ENCODE measurements around the gene MRI1. TPM values are rescaled to one million over a fixed set of nuclear protein-coding genes. Genes with fewer than 3 reads are reported as not detected.
A peak's percentile ranks its signal among the peaks of the same experiment; 100 is the strongest.

Gene MRI1
- total and polyA plus RNA-seq, 2 experiments from 2014 or later = 12.3 to 44.5 TPM

- DNase-seq (ENCODE audit: low spot score) = peak; percentile 43
- no peak for ATAC-seq
- H3K27ac Mint-ChIP-seq = peak overlapping the region; percentile 98
Observed at GRCh38 chr19:13748169-13748828, 16.0 kb upstream of the MRI1 start.

GRCh38 chr19:13751436-13751835, 12.9 kb upstream of the MRI1 start:
- Mint-ChIP-seq H3K27me3 (ENCODE audit: insufficient read depth, low read depth, poor library complexity) (peaks cover 3% of the 10 kb centered on the region), H3K9me3 (peaks cover 8% of the 10 kb centered on the region)
- TF ChIP-seq STAT1 (IDR thresholded peaks at IDR 0.05; ENCODE audit: unreplicated experiment) (no peak), NANOG (IDR thresholded peaks at IDR 0.05; ENCODE audit: borderline replicate concordance) (no peak), JUNB (IDR thresholded peaks at IDR 0.05; ENCODE audit: unreplicated experiment) (no peak), EZH2 (IDR thresholded peaks at IDR 0.05; ENCODE audit: low read depth, unreplicated experiment) (no peak), ZNF331 (CRISPR knock-in tag; IDR thresholded peaks at IDR 0.05; ENCODE audit: low read depth) (no peak), CREB1 (CRISPR knock-in tag; IDR thresholded peaks at IDR 0.05; ENCODE audit: low read depth) (no peak), ZNF114 (CRISPR knock-in tag; IDR thresholded peaks at IDR 0.05) (no peak)
- TF ChIP-seq, protein P1, sequence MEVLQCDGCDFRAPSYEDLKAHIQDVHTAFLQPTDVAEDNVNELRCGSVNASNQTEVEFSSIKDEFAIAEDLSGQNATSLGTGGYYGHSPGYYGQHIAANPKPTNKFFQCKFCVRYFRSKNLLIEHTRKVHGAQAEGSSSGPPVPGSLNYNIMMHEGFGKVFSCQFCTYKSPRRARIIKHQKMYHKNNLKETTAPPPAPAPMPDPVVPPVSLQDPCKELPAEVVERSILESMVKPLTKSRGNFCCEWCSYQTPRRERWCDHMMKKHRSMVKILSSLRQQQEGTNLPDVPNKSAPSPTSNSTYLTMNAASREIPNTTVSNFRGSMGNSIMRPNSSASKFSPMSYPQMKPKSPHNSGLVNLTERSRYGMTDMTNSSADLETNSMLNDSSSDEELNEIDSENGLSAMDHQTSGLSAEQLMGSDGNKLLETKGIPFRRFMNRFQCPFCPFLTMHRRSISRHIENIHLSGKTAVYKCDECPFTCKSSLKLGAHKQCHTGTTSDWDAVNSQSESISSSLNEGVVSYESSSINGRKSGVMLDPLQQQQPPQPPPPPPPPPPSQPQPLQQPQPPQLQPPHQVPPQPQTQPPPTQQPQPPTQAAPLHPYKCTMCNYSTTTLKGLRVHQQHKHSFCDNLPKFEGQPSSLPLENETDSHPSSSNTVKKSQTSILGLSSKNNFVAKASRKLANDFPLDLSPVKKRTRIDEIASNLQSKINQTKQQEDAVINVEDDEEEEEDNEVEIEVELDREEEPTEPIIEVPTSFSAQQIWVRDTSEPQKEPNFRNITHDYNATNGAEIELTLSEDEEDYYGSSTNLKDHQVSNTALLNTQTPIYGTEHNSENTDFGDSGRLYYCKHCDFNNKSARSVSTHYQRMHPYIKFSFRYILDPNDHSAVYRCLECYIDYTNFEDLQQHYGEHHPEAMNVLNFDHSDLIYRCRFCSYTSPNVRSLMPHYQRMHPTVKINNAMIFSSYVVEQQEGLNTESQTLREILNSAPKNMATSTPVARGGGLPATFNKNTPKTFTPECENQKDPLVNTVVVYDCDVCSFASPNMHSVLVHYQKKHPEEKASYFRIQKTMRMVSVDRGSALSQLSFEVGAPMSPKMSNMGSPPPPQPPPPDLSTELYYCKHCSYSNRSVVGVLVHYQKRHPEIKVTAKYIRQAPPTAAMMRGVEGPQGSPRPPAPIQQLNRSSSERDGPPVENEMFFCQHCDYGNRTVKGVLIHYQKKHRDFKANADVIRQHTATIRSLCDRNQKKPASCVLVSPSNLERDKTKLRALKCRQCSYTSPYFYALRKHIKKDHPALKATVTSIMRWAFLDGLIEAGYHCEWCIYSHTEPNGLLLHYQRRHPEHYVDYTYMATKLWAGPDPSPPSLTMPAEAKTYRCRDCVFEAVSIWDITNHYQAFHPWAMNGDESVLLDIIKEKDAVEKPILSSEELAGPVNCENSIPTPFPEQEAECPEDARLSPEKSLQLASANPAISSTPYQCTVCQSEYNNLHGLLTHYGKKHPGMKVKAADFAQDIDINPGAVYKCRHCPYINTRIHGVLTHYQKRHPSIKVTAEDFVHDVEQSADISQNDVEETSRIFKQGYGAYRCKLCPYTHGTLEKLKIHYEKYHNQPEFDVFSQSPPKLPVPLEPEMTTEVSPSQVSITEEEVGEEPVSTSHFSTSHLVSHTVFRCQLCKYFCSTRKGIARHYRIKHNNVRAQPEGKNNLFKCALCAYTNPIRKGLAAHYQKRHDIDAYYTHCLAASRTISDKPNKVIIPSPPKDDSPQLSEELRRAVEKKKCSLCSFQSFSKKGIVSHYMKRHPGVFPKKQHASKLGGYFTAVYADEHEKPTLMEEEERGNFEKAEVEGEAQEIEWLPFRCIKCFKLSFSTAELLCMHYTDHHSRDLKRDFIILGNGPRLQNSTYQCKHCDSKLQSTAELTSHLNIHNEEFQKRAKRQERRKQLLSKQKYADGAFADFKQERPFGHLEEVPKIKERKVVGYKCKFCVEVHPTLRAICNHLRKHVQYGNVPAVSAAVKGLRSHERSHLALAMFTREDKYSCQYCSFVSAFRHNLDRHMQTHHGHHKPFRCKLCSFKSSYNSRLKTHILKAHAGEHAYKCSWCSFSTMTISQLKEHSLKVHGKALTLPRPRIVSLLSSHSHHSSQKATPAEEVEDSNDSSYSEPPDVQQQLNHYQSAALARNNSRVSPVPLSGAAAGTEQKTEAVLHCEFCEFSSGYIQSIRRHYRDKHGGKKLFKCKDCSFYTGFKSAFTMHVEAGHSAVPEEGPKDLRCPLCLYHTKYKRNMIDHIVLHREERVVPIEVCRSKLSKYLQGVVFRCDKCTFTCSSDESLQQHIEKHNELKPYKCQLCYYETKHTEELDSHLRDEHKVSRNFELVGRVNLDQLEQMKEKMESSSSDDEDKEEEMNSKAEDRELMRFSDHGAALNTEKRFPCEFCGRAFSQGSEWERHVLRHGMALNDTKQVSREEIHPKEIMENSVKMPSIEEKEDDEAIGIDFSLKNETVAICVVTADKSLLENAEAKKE (CRISPR knock-in tag; IDR thresholded peaks at IDR 0.05) = no peak
- TF ChIP-seq, protein P2, sequence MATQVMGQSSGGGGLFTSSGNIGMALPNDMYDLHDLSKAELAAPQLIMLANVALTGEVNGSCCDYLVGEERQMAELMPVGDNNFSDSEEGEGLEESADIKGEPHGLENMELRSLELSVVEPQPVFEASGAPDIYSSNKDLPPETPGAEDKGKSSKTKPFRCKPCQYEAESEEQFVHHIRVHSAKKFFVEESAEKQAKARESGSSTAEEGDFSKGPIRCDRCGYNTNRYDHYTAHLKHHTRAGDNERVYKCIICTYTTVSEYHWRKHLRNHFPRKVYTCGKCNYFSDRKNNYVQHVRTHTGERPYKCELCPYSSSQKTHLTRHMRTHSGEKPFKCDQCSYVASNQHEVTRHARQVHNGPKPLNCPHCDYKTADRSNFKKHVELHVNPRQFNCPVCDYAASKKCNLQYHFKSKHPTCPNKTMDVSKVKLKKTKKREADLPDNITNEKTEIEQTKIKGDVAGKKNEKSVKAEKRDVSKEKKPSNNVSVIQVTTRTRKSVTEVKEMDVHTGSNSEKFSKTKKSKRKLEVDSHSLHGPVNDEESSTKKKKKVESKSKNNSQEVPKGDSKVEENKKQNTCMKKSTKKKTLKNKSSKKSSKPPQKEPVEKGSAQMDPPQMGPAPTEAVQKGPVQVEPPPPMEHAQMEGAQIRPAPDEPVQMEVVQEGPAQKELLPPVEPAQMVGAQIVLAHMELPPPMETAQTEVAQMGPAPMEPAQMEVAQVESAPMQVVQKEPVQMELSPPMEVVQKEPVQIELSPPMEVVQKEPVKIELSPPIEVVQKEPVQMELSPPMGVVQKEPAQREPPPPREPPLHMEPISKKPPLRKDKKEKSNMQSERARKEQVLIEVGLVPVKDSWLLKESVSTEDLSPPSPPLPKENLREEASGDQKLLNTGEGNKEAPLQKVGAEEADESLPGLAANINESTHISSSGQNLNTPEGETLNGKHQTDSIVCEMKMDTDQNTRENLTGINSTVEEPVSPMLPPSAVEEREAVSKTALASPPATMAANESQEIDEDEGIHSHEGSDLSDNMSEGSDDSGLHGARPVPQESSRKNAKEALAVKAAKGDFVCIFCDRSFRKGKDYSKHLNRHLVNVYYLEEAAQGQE (IDR thresholded peaks at IDR 0.05; ENCODE audit: unreplicated experiment) = no peak

More at GRCh38 chr19:13748169-13748828, 16.0 kb upstream of the MRI1 start:
- Histone ChIP-seq H4K20me1 (replicated peaks; ENCODE audit: insufficient read depth) (no peaks in the 10 kb centered on the region), H3K9me2 (ENCODE audit: insufficient read depth) (no peaks in the 10 kb centered on the region), H3K79me2 (replicated peaks; ENCODE audit: insufficient read depth) (peaks cover 7% of the 10 kb centered on the region; the same call in 1 of the 2 replicates), H3K27ac (ENCODE audit: low read depth) (peak overlapping the region; percentile 90), H3K36me3 (ENCODE audit: insufficient read depth) (no peaks in the 10 kb centered on the region), H2AFZ (peak overlapping the region; percentile 97), H3K4me2 (peak overlapping the region; percentile 99), H3F3A (replicated peaks; ENCODE audit: low read depth) (0 out of 2 replicates have a peak, but pooled peaks cover 11% of the 10 kb centered on the region), H3K4me3 (peak overlapping the region; percentile 100), H3K4me1 (ENCODE audit: insufficient read depth) (peaks cover 7% of the 10 kb centered on the region; the same call in 1 of the 2 replicates), H3K27me3 (ENCODE audit: insufficient read depth) (no peaks in the 10 kb centered on the region)
- Mint-ChIP-seq H3K27me3 (ENCODE audit: insufficient read depth, low read depth, poor library complexity) (peaks cover 6% of the 10 kb centered on the region), H3K9me3 (peaks cover 8% of the 10 kb centered on the region; the same call in 2 of the 3 replicates), H3K4me1 (peaks cover 2% of the 10 kb centered on the region; the same call in 1 of the 3 replicates), H3K36me3 (ENCODE audit: low read depth) (peaks cover 6% of the 10 kb centered on the region; the same call in 2 of the 3 replicates), H3K4me3 (peak overlapping the region; percentile 98)
- no peak for TF ChIP-seq EZH2 (IDR thresholded peaks at IDR 0.05; ENCODE audit: low read depth, unreplicated experiment)
- peak; percentile 30; the same call in 1 of the 2 replicates for TF ChIP-seq CREB1 (CRISPR knock-in tag; IDR thresholded peaks at IDR 0.05; ENCODE audit: low read depth)

More at GRCh38 chr19:13751436-13751835, 12.9 kb upstream of the MRI1 start:
- Mint-ChIP-seq H3K4me3 (no peak overlapping the region), H3K36me3 (ENCODE audit: low read depth) (peaks cover 25% of the 10 kb centered on the region), H3K4me1 (no peaks in the 10 kb centered on the region), H3K27ac (no peak overlapping the region)
- Histone ChIP-seq H3K9me2 (ENCODE audit: insufficient read depth) (no peaks in the 10 kb centered on the region), H3K4me1 (ENCODE audit: insufficient read depth) (no peaks in the 10 kb centered on the region), H3K4me3 (no peak overlapping the region), H3F3A (replicated peaks; ENCODE audit: low read depth) (0 out of 2 replicates have a peak, but pooled peaks cover 11% of the 10 kb centered on the region), H3K4me2 (no peak overlapping the region), H2AFZ (no peak overlapping the region), H3K36me3 (ENCODE audit: insufficient read depth) (no peaks in the 10 kb centered on the region; the same call in 1 of the 2 replicates), H3K27ac (ENCODE audit: low read depth) (no peak overlapping the region), H3K27me3 (ENCODE audit: insufficient read depth) (no peaks in the 10 kb centered on the region), H3K79me2 (replicated peaks; ENCODE audit: insufficient read depth) (peaks cover 7% of the 10 kb centered on the region; the same call in 1 of the 2 replicates), H4K20me1 (replicated peaks; ENCODE audit: insufficient read depth) (no peaks in the 10 kb centered on the region)
- DNase-seq (ENCODE audit: low spot score) = no peak
- ATAC-seq = no peak

Measured in GM23338 (cell line).